Skin of body (tissue), 2 donors: ENCODE results near the gene PBX2. TPM values are rescaled to one million over a fixed set of nuclear protein-coding genes. Genes with fewer than 3 reads are reported as not detected.
"Not testable (repeated sequence)": the region's sequence is repeated elsewhere in the genome, so short reads cannot be mapped to it uniquely, and the experiment has no call there.

Experiments
- DNase-seq: peaks from one replicate; lab custom pipeline; 2025; lab: John Stamatoyannopoulos, UW
- total RNA-seq: library from RNA; depleted of rRNA; stranded (reverse); fragments of >200 nt; gene quantifications from one replicate; pipeline ENCODE4 v1.2.3, GENCODE V29; 2014

PBX2 gene
- total RNA-seq, 1 donor from 2014 or later, result 51.6 TPM

DNA sequence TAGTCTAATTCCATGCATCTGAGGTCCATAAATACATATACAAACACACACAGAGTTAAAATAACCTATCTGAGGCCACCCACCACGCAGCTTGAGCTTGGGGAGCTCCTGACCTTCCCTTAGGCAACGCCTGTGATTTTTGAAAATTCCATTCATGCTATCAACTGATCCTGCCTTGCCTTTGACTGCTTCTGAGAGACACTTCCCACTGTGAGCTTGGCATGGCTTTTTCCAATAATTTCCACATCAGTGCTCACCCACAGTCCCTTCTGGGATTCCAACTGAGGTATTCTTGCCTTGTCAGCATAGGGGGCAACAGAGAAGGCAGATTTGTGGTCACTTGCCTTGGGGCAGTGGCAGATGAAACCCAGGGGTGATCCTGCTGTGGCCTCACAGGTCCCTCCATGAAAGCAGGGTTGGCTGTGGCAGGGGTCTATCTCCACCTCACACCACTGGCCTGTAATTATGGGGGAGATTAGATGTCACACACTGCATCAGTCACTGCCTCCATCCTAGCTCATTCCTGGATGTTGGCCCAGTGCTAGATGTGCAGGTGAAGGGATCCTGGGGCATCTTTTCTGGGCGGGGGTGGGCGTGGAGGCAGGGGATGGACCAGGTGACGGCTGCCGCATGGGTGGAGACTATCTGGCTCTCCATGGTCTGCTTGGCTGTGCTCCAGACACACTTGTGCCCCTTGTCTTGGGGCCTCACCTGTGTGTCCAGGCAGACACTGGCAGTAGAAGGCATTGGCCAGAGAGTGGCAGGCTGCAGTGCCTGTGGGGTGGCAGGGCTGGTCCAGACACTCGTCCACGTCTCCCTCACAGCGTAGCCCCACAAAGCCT is 13.6 kb upstream of the PBX2 start:
- DNase-seq, result no peak

DNA sequence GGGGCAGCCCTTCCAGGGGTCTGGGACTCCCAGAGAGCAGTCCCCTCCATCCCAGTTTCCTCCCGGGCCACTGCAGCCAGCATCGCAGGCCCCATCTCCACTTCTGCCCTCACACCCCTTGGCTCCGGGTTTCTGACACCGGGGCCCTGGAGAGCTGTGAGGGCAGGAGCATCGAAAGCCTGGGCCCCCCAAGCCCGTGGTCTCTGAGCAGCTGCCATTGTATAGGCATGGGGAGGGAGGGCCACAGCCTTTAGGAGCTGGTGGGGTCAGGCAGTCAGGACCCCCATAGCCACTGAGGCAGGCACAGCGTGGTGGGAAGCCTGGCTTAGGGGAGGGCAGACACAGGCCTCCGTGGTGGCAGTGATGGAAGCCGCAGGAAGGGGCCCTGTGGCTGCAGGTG is 12.2 kb upstream of the PBX2 start:
- DNase-seq, result no peak

DNA sequence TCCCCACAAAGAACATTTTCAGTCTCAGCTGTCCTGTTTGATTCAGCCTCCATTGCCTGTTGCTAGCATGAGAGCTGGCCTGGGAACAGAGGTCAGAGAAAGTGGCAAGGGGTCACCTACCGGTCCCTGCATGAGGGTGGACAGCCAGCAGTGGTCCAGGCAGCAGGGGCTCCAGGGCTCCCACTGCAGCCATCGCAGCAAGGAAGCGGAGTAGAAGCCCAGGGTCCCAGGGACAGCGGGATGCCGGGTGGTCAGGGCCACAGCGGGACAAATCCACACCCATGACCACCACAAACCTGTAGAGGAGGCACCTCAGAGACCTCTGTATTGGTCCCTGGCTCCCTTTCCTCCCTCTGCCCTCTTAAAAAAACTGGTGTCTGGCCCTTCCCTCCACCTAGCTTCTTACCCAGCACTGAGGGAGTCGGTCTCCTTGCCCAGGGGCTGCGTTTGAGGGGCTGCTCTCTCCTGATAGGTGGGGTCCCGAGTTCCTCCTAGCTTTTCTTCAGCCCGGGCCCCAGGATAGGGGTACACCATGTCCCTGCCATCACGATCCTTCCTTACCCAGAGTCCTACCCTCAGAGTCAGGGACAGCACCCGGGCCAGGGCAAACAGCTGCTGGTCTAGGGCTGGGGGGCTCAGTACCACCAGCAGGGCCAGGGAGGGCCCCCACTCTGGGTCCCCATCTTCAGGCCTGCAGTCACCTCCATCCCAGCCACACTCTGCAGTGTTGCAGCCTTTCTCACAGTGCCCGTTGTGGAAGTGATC is 10.9 kb upstream of the PBX2 start:
- DNase-seq, result no peak

DNA sequence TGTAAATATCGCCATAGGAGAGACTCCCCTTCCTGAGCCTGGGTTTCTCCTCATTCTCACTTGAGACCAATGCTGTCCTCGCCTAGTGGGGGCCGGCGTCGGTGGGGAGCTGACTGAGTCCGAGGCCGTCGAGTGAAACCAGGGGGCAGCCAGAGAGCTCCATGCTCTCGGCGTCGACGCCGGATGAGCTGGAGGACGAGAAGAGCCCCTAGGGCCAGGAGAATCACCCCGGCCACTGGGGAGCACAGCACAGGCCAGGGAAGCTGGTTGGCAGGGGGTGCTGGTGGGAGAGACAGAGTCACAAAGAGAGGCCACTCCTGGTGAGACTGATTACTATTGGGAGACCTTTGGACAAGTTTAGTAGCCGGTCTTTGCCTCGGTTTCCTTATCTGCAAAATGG is 8.9 kb upstream of the PBX2 start:
- DNase-seq, result no peak

DNA sequence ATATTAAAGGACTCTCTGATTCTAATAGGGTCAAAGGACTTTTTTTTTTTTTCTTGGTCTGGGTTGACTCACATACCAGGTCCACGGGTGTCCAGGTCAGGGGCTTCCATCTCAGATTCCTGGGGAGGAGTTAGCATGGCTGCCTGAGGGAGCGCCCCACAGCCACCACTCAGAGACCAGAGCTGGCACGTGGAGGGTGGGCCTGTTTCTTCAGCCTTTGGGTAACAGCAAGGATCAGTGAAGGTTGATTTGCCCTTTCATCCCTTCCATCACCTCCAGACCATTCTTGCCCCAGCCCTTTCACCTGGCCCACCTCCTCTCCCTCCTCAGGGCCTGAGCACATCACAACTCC is 8.3 kb upstream of the PBX2 start:
- no peak for DNase-seq

DNA sequence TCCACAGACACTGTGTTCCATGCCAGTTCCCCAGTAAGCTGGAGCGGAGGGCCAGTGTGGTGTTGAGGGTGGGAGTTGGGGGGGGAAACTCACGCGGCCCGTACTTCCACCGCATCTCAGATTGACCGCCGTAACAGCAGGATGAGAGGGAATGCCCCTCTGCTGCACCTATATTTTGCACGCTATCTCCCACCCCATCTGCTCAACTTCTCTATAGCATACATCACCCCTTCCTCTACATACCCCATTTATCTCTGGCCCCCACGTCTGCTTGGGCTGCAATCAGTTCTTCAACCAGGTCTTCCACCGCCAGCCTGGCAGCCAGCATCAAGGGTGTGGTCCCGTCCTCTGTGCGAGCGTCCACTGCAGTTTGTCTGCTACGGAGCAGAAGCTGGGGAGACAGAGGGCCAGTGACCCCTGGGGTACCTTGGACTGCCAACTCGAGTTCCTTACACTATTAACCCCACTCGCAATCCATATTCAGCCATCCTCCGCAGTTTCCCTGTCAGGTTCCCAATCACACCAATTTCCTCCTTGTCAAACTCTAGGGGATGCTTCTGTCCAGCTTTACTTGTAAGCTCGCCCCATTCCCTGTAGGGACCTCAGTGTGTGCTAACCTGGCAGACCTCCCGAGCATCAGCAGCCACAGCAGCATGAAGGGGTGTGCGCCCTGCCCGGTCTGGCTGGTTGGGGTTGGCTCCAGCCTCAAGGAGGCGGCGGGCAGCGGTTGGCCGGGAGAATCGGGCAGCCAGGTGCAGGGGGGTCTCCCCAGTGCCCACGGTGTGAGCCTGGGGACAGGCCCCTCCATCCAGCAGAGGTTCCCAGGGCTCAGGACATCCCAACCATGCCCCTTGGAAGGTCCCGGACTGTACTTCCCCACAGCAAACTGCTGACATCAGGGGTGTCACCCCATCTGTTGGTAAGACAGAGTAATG is 6.9 kb upstream of the PBX2 start:
- peak; percentile 26 for DNase-seq

DNA sequence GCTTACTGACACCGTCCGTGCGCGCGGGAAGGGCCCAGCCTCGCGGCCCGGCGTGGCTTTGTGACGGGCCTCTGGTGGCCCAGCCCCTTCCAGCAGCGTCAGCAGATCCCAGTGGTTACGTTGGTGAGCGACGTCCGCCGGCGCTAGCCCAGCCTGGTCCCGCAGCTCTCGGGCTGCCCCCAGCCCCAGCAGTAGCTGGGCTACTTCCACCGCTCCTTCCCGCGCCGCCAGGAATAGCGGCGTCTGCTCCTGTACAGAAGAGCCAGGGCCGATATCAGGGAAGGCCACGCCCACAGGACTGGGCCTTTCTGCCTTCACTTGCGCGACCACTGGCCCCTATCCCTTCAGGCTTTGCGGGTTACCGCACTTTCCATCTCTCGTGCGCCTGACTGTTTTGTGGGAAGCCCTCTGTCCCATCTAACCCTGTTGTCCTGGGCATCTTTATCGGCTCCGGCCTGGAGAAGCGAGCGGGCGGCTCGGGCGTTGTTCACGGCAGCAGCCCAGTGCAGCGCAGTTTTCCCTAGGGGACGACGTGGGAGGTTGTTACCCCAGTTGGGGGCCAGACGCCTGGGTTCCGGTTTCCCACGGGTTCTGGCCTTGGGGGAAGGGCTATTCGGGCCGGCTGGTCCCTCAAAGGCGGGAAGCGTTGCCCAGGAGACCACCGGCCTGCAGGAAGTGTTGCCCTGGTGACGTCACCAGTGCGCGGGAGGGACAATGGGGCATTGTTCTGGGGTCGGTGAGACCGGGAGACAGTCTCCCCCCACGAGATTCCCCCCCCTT is 6.1 kb upstream of the PBX2 start:
- DNase-seq, result peak; percentile 85

DNA sequence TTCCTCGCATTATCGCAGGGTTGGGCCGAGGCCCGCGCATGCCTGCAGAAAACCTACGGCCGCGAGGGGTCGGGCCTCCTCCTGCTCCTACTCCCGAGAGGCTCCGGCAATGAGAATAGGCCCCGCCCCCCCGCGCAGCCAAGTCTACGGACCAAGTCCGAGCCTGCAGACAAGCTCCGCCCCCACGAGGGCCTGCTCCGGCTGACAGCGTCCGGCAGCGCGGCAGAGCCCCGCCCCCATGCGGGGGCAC is 5.6 kb upstream of the PBX2 start:
- DNase-seq, result peak; percentile 100

DNA sequence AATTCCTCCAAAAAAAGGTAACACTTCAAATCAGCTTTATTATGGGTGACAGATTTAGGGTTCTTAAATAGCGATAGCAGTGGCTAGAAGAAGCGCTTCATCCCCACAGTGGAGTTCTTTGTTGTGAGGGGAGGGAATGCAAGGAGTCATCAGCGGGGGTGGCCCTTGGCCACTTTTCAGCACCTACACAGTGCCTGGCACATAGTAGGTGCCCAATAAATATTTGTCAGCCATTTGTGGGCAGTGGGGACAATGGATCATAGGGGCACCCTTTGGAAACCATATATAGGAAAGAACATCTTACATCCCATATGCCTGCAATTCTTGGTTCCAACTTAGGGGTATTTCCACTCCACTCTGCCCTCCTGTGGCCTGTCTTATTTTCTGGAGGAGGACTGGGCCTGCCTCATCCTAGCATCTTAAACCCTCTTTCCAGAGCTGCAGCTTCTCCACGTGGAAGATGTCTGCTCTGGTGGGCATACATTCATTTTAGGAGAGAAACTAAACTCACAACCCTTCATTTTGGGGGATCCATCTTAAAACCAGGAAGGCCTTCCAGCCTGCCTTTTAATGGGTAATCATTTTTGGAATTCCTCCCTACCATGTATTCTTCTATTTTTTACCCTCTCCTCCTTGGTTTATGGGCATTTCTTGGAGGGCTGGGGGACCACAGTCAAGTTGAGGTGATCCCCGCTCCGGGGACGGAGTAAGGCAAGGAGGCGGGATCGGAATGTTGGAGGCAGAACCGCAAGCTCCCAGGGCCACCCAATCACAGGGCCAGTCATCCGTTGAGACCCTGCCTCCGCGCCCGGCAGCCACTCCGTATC is 5.0 kb upstream of the PBX2 start:
- DNase-seq, result peak; percentile 82

DNA sequence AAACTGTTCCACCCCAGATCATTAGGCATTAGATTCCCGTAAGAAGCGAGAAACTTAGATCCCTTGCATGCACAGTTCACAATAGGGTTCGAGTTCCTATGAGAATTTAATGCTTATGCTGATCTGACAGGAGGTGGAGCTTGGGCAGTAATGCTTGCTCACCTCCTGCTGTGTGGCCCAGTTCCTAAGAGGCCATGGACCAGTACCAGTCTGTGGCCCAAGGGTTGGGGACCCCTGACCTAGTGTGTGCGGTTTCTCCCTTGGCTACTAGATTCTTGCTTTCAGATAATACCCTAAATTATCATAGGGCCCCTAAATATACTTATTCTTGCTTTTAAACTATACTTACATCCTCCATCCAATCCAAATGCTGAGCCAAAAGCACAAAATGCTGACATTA is 4.4 kb upstream of the PBX2 start:
- no peak for DNase-seq

DNA sequence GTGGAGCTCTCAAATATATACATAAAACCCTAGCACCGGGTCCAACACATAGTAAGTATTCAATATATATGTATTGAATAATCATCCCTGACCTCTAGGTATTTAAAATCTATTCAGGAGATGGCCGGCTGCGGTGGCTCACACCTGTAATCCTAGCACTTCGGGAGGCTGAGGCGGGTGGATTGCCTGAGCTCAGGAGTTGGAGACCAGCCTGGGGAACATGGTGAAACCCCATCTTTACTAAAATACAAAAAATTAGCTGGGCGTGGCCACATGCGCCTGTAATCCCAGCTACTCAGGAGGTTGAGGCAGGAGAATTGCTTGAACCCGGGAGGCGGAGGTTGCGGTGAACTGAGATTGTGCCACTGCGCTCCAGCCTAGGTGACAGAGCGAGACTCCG is 3.1 kb upstream of the PBX2 start:
- not testable (repeated sequence) for DNase-seq

DNA sequence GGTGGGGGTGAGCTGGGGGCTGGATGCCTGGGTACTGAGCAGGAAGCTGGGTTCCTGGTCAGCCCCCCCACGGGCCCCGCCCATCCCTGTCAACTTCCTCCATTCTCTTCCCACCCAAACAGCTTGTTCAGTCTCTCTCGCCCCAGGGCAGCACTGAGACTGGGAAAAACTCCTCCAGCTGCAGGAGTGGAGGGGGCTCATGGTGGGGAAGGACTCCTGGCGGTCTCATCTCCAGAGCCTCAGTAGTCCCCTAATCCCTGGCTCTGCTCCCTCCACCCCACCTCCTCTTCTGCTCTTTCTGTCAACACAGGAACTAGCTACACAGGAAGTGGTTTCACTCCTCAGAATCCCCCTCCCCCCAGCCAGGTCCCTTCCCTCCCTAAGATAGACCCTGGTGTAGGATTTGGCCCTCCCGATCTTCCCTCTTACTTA is 2.6 kb upstream of the PBX2 start, which contains the start of gene GPSM3:
GPSM3 (minus strand) TSS at position 36 of the 432 bp plus-strand sequence. CDS start 130 bp downstream, outside the sequence.
- DNase-seq, result peak; percentile 46

DNA sequence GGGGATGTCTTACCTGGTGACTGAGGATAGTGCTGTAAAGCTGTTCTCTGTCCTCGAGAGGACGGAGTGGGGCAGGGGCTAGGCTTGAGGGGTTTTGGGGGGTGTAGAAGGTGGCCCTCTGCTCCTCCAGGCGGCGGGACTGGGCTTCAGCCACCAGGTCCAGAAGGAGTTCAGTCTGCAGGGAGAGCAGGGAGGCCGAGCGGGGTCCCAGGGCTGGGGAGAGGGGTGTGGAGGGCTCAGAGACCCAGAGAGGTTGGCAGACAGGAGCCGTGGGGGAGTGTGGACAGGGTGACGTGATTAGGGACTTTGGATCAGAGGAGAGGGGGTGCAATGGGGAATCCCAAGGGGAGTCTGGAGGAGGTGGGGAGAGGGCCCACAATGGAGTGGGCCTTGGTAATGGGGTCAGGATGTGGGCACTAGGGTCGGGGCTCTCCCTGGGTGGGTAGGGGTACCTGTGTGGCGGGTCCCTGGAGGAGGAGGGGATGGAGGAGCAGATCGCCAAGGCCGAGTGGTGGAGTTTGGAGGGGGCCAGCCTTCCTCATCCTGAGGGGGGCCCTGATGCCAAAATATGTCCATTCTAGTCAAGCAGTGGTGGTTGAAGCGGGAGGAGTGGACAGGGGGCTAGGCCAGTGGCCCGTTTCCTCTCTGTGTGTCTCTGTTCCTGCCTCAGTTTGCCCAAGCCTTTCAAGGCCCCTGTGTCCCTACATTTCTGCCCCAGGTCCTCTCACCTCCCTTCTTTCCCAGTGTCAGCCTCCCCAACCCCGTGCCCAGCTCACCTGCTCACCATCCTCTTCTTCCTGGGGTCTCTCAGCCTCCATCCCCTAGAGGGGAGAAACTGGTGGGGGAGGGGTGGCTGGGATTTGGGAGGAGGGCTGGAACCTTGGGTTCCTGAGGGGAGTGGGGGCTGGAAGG is 1.9 kb upstream of the PBX2 start:
- DNase-seq, result no peak

DNA sequence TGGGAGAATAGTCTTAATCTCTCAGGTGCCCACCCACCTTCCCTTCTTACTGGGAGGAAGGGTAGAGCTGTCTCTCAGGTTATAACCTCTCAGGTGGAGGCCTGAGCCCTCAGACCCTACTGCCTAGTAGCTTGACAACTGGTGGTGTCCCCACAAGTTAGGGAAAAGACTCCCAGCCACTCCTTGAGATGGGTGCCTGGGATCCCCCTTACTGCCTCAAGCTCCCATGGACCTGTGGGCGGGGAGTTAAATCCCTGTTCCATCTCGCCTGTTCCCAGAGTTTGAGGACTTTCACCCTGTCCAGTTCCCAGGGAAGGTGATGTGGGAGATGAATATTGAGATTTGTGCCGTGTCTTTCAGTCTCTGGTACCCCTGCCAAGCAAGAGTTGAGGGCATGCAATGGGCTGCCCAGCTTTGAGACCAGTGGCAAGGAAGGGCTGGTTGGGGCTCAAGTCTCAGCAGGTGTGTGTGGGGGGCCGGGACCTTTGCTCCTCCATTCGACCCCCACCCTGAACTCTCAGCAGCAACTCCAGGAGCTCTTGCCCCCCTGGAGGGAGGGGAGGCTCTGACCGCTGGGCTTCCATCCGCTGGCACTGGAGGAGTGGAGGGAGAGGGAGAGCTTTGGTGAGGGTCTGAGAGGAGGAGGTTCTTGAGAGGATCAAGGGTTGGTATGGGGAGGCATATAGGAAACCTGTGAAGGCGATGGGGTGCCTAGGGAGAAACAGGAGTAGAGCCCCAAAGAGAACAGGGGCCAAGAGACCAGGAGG is 1.1 kb upstream of the PBX2 start:
- DNase-seq, result peak; percentile 19

DNA sequence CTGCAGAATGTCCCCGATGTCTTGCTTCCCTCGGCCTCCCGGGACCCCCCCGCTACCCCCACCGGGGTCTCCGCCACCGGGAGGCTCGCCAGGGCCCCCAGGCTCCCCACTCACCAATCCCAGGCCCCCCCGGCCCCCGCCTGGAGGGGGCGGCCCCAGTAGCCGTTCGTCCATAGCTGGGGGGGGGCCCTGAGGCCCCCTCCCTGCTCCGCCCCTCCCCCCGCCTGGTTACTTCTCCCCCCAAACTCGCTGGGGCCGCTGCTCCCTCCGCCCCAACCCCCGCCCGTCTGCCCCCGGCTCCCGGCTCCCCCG is 304 bp downstream of the PBX2 start:
- DNase-seq, result no peak

DNA sequence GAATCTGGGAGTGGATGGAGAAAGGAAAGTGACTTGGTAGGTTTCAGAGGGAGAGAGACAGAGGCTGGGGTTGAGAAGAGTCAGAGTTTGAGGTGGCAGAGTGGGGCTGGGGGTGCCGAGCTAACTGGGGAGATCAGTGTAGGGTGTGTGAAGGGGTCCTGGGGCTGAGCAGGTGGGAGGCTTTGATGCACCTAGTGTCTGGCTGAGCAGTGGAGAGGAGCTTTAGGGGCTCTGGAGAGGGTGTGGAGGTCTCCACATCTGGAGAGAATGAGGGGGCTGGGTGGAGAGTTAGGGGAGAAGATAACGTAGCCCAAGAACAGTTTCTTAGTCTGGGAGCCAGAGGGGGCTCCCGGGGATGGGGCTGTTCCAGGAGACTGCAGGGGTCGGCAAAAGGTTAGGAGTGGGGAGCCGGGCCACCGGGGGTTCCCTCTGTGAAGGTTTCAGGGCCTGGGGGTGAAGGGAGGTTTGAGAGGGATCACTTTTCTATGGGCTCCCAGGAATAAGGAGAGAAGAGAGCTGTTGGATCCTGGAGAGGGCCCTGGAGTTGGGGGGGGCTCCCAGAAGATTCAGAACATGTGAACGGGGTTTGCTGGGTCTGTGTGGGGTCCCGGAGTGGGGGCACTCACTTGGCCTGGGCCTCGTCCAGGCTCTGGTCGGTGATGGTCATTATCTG is 797 bp downstream of the PBX2 start:
- no peak for DNase-seq

DNA sequence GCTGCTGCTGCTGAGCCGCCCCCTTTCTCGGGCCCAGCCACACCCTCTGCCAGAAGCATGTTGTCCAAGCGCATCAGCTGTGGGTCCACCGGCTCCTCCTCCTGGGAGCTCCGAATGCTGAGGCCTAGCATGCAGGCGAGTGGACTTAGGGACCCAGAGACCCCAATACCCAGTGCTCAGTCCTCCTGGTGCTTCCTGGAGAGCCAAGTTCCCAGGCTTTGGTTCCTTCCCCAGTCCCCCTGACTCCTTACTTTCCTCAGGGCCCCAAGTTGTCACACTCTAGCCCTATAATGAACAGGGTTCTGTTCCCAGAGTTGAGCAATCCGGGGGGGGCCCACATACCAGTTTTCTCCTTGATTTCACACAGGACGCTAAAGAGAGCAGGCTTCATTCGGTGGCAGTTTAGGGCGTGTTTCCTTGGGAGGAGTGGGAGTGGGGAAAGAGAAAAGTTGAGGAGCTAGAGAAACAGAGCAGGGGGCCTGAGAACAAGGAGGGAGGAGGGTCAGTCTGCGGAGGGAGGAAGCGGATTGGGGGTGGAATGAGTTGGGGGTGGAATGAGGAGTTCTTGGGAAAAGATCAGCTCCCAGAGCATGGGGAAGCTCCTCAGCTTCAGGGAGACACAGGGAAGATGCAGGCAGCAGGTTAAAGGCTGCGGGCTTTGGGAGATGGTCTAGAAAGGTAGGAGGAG is 1.5 kb downstream of the PBX2 start:
- DNase-seq, result no peak
